K562 (cell line): ENCODE results near the gene SYNRG. TPM values are rescaled to one million over a fixed set of nuclear protein-coding genes. Genes with fewer than 3 reads are reported as not detected.

ENCODE experiments used
- BHLHE40 ChIP-seq: IDR thresholded peaks from 2 replicates; pipeline ENCODE4 v1.6.1; 2011; ENCODE audit warnings: low read length, improper control_type of control experiment
- CBFA2T3 ChIP-seq: fragments of 450-650 bp; IDR thresholded peaks from 2 replicates; pipeline ENCODE4 v1.6.1; 2017
- CCNT2 ChIP-seq: IDR thresholded peaks from 2 replicates; pipeline ENCODE4 v1.6.1; 2011; ENCODE audit warnings: borderline replicate concordance, low read depth, mild to moderate bottlenecking, moderate library complexity, mixed read lengths, low read length; ENCODE audit not compliant: insufficient read length; ENCODE audit errors: extremely low read depth
- DLX4 ChIP-seq: fragments of 250-450 bp; sonication (Bioruptor Pico); IDR thresholded peaks from 2 replicates; pipeline ENCODE4 v1.6.1; 2021; ENCODE audit warnings: mild to moderate bottlenecking
- ELK1 ChIP-seq: sonication (generic); formaldehyde crosslinking; IDR thresholded peaks from 2 replicates; pipeline ENCODE4 v1.8.1; 2022; ENCODE audit warnings: missing genetic modification reagents
- FIP1L1 ChIP-seq: fragments of 200-400 bp; formaldehyde crosslinking; IDR thresholded peaks from 2 replicates; pipeline ENCODE4 v1.6.1; 2018; ENCODE audit warnings: mild to moderate bottlenecking, low read depth, low read length; ENCODE audit not compliant: poor library complexity, severe bottlenecking
- FOXK2 ChIP-seq, 2 experiments: fragments of 450-650 bp; IDR thresholded peaks in 1 of 2; conservative IDR thresholded peaks in 1 of 2; 2 replicates each; pipeline ENCODE4 v1.6.1; 2016; ENCODE audit warnings: low read depth in 2 of 2, mild to moderate bottlenecking in 1 of 2
- HNRNPK ChIP-seq: fragments of 200-400 bp; formaldehyde crosslinking; IDR thresholded peaks from one replicate; pipeline ENCODE4 v1.6.1; 2018; ENCODE audit warnings: mild to moderate bottlenecking, low read depth, low read length; ENCODE audit not compliant: poor library complexity, severe bottlenecking
- ILF3 ChIP-seq: fragments of 450-650 bp; IDR thresholded peaks from 2 replicates; pipeline ENCODE4 v1.6.1; 2018; ENCODE audit warnings: antibody characterized with exemption, mild to moderate bottlenecking, moderate library complexity, borderline replicate concordance
- KLF1 ChIP-seq: fragments of 450-650 bp; IDR thresholded peaks from 2 replicates; pipeline ENCODE4 v1.6.1; 2016; ENCODE audit warnings: missing genetic modification characterization, missing compliant biosample characterization
- NELFE ChIP-seq: IDR thresholded peaks from 2 replicates; pipeline ENCODE4 v1.6.1; 2011; ENCODE audit warnings: mild to moderate bottlenecking; ENCODE audit not compliant: insufficient read depth, insufficient read length
- NONO ChIP-seq, 2 experiments: fragments of 200-400 bp in 1 of 2; fragments of 450-650 bp in 1 of 2; formaldehyde crosslinking in 1 of 2; IDR thresholded peaks; 2 replicates each; pipeline ENCODE4 v1.6.1; 2017; ENCODE audit warnings: low read depth in 2 of 2, mild to moderate bottlenecking in 2 of 2, moderate library complexity in 2 of 2, low read length in 1 of 2
- PPARD ChIP-seq: fragments of 250-450 bp; sonication (Bioruptor Pico); IDR thresholded peaks from 2 replicates; pipeline ENCODE4 v1.8.0; 2022; ENCODE audit warnings: inconsistent platforms, mild to moderate bottlenecking, moderate library complexity
- SAP30 ChIP-seq: fragments of 200-600 bp; sonication (generic); IDR thresholded peaks from 2 replicates; pipeline ENCODE4 v1.6.1; 2012; ENCODE audit warnings: borderline replicate concordance, low read depth, mild to moderate bottlenecking, moderate library complexity, low read length, control low read depth, inconsistent platforms; ENCODE audit not compliant: insufficient read depth, poor library complexity, severe bottlenecking
- SMARCE1 ChIP-seq: fragments of 450-650 bp; IDR thresholded peaks from 2 replicates; pipeline ENCODE4 v1.7.1; 2016; ENCODE audit warnings: mild to moderate bottlenecking
- THRA ChIP-seq: fragments of 450-650 bp; IDR thresholded peaks from 2 replicates; pipeline ENCODE4 v1.6.1; 2017; ENCODE audit warnings: mild to moderate bottlenecking, moderate library complexity
- ZFPM2 ChIP-seq: fragments of 250-450 bp; sonication (Bioruptor Pico); IDR thresholded peaks from 2 replicates; pipeline ENCODE4 v1.5.1; 2022; ENCODE audit warnings: mild to moderate bottlenecking
- ZNF197 ChIP-seq: fragments of 200-800 bp; sonication (Bioruptor generic); IDR thresholded peaks from 2 replicates; pipeline ENCODE4 v1.6.1; 2016; ENCODE audit warnings: low read depth, missing genetic modification characterization, missing compliant biosample characterization
- ZNF217 ChIP-seq: sonication (generic); formaldehyde crosslinking; IDR thresholded peaks from 2 replicates; pipeline ENCODE4 v1.8.0; 2022; ENCODE audit warnings: mild to moderate bottlenecking, missing genetic modification reagents
- polyA plus RNA-seq, 8 experiments: library from polyadenylated mRNA; depleted of rRNA in 4 of 8; stranded (reverse) in 5 of 8; unstranded in 3 of 8; fragments of >200 nt; fragmentation: Nextera tagmentation in 2 of 8; fragmentation: Illumina TruSeq in 1 of 8; extraction: Ambion mirVana in 2 of 8; extraction: Trizol in 1 of 8; gene quantifications; 2 replicates each; pipeline versions ENCODE4 v1.2.1 to v1.2.3, GENCODE V29; 2011 to 2014; ENCODE audit warnings: inconsistent platforms in 1 of 8, missing spikeins in 1 of 8
- total RNA-seq, 7 experiments: library from RNA; depleted of rRNA in 6 of 7; stranded (reverse); fragments of >200 nt in 6 of 7; fragmentation: Illumina TruSeq in 2 of 7; extraction: Trizol in 2 of 7; gene quantifications; 2 replicates each; pipeline versions ENCODE4 v1.2.1 to v1.2.3, GENCODE V29; 2011 to 2021; ENCODE audit warnings: low replicate concordance in 1 of 7
- TF ChIP-seq, protein P1 (sequence below): fragments of 450-650 bp; conservative IDR thresholded peaks from 2 replicates; pipeline ENCODE4 v1.6.1; 2016; ENCODE audit warnings: missing genetic modification characterization, low read depth, mild to moderate bottlenecking, control low read depth, missing compliant biosample characterization

The SYNRG gene
- total and polyA plus RNA-seq, 9 of the 15 experiments (the other 6 are each of a cell fraction or from before 2014, with no cell fraction given), result 2.9 to 28.2 (median 15.1) TPM

DNA sequence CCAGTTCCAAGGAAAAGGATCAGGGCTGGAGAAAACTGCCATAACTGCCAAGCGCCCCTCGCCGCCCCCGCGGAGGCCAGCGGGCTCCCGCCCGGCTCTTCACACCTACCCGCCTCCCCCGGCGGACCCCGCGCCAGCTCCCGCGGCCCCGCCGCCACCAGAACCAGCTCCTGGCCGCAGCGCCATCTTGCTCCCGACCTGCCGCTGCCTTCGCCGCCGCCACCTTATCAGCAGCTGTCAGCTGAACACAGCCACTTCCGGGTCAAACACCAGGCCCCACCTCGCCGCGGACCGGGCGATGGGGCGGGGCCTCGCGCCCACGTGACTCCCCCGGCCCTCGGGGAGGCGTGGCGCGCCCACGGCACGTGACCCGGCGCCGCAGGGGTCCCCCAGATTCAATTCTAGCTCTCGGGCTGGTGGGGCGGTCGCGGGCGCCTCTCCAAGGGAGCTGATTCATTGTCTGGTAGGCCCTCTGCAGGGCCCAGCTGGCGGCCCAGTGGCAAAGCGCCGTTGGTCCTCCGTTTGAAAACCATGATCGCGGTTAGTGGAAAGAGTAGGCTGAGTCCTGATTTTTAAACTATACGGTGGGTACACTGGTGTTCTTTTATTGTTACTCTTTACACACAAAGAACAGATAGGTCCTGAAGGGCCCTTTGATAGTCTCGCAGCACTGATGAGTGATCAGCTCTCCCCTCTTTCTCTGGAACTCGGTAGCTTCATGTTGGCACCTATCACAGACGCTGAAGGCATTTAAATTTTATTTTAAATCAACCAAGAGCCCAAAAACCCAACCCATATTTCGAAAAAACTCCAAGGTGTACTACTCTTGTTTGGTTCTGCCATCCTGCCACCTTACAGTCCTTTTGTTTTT, at the start of gene SYNRG (continued):
- TF ChIP-seq CBFA2T3 (peak; percentile 82), FOXK2 (conservative IDR thresholded peaks at IDR 0.05 in 1 of 2, IDR thresholded peaks at IDR 0.05 in 1 of 2; ENCODE audit: low read depth in 2 of 2) (no peak; a peak in 1 of 4 replicates), SAP30 (peak; percentile 59), ZNF217 (CRISPR knock-in tag) (no peak), NONO (IDR thresholded peaks at IDR 0.05; ENCODE audit: low read depth in 2 of 2, low read length in 1 of 2) (peak; percentile 51 to 76; a peak in 3 of 4 replicates), NELFE (no peak), CCNT2 (peak; percentile 100), HNRNPK (peak; percentile 94), PPARD (no peak), ILF3 (peak; percentile 73; the same call in 1 of the 2 replicates), BHLHE40 (peak; percentile 100), ZFPM2 (CRISPR knock-in tag) (0 out of 2 replicates have a peak, but pooled peaks have one; percentile 72), SMARCE1 (0 out of 2 replicates have a peak, but pooled peaks have one; percentile 16), KLF1 (tag) (peak; percentile 77; the same call in 1 of the 2 replicates), DLX4 (CRISPR knock-in tag) (no peak), FIP1L1 (peak; percentile 97), ZNF197 (no peak), THRA (no peak), ELK1 (CRISPR knock-in tag) (no peak)
- TF ChIP-seq, protein P1, sequence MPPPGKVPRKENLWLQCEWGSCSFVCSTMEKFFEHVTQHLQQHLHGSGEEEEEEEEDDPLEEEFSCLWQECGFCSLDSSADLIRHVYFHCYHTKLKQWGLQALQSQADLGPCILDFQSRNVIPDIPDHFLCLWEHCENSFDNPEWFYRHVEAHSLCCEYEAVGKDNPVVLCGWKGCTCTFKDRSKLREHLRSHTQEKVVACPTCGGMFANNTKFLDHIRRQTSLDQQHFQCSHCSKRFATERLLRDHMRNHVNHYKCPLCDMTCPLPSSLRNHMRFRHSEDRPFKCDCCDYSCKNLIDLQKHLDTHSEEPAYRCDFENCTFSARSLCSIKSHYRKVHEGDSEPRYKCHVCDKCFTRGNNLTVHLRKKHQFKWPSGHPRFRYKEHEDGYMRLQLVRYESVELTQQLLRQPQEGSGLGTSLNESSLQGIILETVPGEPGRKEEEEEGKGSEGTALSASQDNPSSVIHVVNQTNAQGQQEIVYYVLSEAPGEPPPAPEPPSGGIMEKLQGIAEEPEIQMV (tag), result no peak
